HG03097 (cell line): Measurements from ENCODE around the gene ZBTB38.

ENCODE experiments used
- ATAC-seq: cut with Tn5 transposase; IDR thresholded peaks from one replicate; pipeline ENCODE4 v1.9.1; 2021; ENCODE audit not compliant: unreplicated experiment, low FRiP score

The ZBTB38 gene

DNA sequence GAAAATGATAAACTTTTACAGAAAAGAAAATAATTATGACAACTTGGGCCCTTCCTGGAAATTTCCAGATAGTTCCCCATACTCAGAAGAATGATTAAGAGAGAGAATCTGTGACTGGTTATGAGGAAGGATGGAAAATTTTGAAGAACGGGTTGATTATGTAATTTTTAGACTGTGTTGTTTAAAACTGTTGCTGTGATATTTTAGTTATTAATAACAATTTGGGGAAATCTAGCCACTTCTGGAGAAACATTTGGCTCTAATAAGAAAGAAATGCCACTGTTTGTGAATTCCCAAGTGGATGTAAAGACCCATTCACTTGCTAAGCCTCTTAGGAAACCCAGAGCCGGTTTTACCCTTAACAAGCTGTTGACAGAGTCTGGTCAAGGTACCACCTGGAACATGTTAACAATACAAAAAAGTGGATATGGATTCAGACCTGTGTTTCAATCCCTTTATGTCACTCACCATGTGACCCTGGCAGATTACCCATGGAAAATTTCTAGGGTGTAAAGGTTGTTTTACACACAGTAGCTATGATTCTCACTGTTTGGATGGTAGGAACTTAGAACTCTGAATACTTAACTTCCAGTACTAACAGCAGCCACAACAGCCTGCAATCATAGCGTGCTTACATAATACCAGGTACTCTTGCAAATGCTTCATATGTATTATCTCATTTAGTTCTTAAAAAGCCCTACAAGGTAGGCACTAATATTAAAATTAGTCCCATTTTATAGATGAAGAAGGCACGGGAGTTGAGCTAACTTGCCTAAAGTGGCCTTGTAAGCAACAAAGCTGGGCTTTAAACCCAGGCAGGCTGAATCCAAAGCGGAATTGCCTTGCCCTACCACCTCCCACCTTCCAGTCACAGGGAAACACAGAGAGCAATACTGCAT, 32.0 kb downstream of the ZBTB38 start:
- no peak for ATAC-seq

DNA sequence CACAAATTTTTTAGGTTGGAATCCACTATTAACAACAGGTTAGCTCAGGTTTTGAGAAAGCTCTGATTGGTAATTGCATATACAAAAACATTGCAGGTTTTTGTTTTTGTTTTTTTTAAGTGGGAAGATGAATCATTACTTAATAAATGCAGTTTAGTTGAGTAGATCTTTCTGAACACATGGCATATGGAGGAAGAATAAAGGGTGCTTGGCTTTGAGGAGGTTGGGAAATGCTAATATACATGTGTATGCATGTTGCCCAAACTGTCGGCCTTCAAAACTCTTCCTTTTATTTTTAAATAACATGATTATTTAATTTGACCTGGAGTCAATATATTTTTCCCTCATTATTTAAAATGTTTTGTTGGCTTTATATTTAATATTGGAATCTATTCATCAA, 32.8 kb downstream of the ZBTB38 start:
- no peak for ATAC-seq

DNA sequence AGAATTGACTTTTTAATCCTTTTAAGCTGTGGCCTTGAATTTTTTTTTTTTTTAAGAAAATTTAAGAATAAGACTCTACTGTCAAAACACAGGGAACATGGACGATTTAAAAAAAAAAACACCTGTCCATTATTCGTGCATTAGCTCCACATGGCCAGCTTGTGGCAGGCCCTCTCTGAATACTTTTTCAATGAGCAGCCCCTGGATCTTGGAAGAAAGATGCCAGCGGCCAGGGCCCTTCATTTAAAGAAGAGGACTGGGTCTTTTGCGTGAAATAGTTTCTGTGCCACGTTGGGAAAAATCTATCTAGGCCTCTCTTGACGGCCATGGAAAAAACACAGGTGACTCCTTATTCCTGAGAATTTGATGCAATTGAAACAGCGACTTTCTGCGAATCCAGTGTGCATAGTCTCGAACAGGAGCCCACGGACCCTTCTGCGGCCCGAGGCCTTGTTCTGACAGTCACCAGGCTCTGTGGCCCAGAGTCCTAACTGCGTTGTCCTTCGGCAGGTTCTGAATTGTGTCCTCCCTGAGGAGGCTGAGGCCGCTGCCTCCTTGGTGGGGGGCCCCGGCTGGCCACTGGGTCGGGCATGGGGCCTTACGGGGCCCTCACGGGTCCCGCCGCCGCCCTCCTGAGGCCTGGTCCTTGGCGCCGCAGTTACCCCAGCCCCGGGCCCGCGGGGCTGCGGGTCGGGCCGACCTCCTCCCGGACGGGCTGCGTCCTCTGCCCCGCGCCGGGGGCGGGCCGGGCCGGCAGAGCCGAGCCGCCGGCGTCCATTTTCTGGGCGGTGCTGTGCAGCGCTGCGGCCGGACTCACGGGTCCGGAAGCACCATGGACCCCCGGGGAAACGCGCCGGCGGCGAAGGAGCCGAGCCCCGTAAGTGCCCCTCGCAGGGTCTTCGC, 33.5 kb downstream of the ZBTB38 start:
- ATAC-seq: peak; percentile 48

DNA sequence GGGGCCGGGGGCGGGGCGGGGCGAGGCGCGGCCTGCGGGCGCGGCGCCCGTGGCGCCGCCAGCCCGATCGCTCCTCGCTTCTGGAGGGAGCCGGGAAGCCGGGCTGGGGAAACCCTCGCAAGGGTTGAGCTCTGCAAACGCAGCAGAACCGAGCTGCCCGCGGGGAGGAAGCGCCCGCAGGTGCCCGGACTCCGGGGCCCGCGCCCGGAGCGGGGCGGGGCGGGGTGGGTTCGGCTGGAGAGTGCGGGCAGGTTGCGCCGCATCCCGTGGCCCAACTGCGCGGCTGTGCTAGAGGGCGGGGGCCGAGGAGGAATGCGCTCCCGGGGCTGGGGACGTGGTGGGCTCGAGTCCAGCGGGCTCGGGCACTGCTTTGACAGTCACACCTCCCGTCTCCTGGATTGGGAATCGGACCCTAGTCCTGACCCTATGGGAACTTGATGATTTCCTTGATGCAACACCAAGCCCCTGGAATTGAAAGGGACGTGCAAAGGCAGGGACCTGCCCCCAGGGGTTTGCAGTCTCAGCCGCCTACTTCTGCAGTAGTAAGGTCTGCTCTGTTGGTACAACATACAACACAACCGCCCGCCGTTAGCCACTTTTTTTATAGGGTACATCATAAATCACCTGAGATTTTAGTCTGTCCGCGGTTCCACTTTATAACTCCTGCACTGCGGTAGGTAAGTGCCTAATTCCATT, 34.3 kb downstream of the ZBTB38 start:
- ATAC-seq: peak; percentile 69

DNA sequence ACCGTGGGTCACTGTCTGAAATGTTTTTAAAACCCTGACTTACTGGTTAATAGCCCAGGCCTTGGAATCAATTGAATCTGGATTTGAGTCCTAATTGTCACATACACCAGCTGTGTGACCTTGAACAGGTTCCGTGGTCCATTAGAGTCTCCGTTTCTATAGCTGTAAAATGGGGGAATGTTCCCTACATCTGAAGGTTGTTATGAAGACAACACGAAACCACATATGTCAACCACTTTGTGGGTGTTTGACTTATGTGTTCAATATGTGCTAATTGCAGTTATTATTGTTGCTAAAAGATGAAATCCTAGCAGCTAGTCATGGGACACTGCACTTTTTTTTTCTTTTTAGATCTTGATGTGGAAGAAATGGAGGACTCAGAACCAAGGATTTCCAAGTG, 35.3 kb downstream of the ZBTB38 start:
- no peak for ATAC-seq

DNA sequence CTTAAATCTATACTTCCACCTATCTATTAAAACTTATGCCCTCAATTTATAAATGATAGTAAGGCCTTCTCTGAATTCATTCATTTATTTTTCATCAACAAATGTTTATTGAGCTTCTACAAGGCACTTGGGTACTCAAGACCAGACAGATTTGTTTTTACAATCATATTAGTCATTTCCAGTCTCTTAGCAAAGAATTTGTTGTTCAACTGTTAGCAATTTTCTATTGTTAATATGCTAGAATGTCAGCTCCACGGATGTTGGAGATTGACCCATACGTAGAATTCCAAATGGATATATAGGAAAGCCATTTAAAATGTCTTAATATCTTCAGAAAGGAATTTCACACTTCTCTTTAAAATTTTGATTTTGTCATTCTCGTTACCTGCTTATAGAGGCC, 36.7 kb downstream of the ZBTB38 start:
- ATAC-seq: no peak

DNA sequence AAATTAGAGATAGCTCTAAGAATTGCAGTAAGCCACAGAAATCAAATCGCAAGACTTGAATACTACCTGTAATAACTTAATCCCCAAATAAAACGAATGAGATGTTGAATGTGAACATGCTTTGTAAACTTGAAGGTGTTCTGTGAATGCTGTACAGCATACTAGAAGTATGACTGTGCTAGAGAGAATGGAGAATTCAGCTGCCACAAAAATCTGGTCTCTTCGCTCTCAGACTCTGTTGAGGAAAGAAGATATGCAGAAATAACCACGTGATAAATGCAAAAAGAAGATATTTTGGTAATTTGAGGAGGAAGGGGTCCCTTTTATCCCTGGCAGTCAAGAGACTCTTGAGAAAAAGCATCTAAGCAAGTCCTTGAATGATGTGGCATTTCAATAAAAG, 37.3 kb downstream of the ZBTB38 start:
- no peak for ATAC-seq

DNA sequence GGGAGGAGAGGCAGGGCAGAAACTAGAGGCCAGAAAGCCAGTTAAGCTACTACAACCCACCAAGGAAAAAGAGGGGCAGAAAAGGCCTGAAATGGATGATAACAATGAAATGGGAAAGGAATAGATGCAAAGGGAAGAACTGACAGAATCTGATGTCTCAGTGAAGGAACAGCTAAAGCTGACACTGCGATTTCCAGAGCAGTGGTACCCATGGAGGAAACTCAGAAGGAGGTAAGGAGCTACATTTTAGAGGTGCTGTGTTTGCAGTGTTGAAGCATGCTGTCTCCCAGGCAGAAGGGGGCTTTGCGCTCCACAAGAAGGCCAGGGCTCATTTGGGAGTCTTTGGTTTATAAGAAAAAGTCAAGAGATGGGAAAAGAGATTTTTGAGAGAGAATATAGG, 38.0 kb downstream of the ZBTB38 start:
- ATAC-seq: no peak

DNA sequence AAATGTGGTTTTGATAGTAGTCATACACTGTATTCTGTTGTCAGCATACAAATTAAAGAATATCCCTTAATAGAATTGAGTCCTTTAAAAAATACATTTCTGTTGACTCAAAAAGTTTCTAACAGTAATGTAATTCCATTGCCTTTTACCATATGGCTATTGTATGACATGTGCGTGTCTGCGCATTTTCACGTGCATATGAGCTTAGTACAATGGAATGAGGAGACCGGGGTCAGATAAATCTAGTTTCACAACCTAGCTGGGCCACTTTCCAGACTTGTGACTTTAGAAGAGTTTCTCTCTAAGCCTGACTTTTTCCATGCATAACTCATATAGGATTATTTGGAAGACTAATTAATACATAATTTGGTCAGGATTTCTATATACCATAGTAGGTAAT, 38.7 kb downstream of the ZBTB38 start:
- ATAC-seq: no peak

DNA sequence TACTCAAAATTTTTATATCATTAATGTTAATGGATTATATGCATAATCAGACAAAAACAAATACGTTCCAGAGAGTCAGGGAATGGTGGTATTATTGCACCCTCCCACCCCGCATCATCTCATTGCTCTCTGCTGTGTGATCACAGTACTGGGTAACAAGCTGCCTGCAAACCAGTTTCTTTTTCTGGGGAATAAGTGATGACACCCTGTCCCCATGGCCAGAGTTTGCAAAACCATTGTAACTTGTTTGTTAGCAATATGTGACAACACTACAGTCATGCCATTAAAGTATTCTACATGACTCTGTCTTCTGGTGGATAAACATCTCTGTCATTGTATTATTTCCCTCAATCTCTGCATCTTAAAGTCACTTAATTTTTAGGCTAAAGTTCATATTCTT, 39.5 kb downstream of the ZBTB38 start:
- no peak for ATAC-seq

DNA sequence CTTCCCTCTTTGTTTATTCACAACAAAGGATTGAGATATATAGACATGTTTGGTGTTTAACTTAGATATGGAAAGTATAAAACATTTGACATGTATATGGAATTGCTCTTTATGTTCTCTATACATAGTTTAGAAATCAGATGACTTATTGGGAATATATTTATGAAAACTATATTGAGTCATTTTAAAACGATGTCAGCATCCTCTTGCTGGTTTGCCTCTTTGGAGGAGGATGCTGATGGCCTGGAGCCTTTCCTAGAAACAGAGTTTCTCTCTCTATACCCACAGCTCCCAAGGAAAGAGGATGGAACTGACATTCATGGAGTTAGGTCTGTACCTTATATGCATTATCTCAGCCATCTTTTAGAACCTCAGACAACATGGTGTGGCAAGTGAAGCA, 40.3 kb downstream of the ZBTB38 start:
- no peak for ATAC-seq

DNA sequence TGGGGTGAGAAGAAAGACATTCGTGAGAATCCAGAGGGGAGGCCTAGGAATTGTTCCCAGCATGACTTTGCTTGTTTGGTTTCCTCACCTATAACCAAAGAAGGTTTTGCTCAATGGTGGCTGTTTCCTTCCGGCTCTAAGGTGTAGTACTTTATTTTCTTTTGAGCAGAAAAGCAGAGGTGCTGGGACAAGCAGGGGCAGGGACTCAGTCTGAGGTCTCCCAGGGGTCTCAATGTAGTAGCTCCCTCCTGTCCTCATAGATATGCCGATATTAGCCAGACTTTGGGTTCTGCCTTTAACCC, 41.6 kb downstream of the ZBTB38 start:
- no peak for ATAC-seq

DNA sequence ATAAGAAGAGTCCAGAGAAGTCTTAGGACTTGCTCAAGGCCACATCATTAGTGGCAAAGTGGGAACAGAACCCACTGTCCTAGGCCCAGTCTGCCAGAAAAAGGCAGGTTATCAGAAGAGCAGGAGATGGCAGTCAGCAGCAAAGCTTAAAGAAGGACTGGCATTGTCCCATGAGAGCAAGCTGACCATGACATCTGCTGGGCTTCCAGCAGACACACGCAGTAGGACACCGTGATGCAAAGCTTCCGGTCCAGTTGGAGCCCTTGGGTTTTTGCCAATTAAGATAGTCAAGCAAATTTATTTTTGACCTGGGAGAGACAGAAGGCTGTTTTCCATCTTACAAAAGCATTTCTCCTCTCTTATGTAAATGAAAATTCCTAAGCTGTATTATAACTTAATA, 42.1 kb downstream of the ZBTB38 start:
- ATAC-seq: no peak

DNA sequence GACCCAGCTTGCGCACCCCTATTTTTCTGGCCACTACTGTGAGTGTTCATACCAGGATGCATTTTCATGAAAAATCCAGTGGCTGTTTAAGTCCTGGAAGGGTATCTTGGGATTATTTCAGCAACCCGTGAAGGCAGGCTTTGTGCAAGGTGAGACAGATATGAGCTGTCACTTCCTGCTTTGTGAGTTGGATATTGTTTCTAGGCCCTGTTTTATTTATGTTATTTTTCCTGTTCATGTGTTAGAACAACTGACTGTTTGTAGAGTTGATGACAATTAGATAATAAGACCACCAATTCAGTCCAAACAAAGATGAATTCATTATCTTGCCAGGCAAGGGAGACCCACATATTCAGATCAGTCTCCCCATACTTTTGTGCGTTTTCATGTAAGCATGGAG, 42.5 kb downstream of the ZBTB38 start:
- ATAC-seq: no peak

DNA sequence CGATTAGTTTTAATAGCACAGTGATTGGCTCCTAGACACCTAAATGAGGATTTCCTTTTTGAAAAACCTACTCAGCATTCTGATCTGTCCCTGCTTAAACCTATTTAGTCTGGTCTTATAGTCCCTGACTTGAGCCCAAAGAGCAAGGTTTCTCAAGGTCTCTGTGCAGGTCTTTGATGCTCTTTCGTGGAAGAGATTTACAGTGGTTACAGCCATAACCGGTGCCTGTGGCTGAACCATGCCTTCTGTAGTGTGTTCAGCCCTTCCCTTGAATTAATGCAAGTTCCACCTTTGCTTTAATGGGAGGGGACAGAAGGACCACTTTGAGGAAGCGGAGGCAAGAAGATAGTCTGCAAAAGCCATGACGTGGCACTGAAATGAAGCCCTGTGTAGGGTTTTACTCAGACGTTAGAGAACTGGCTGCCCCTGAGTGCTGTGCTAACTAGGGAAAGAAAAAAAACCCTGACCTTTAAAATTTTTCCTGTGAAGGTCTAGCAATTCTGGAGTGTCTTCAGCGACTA, 43.0 kb downstream of the ZBTB38 start:
- no peak for ATAC-seq

DNA sequence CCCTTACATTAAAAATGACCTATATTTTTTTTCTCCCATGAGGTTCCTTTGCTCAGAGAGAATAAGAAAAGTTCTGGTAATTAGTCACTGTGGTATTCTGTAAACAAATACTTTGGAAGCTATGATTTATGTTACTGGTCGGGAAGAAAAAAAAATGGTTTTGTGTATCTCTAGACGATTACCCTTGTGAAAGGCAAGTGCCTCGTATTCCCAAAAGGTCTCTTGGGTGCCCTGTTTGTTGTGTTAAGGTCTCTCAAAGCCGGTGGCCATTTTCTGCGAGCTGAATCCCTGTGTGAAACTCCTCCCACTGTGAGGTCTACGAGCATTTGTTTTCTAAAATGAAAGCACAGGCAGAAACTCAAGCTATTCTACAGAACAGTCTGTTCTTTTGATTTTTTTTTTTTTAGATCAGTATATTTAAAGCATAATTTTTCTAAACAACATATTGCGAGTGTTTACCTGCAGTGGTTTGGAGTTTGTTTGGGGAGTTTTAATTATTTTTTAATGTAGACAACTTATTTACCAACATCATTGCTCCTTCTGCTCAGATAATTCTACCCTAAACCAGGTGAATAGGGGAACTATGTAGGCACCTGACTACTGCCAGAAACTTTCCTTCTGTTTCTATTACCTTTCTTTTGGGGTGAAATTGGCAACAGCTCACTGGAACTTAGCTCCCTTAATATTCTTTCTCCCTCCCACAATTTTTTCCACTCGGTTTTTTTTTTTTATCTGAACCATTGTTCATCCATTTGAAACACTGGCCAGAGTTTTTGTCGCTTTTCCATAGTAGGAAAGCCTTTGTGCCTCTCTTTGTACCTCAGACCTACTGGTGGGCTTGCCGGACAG, 44.0 kb downstream of the ZBTB38 start:
- no peak for ATAC-seq

DNA sequence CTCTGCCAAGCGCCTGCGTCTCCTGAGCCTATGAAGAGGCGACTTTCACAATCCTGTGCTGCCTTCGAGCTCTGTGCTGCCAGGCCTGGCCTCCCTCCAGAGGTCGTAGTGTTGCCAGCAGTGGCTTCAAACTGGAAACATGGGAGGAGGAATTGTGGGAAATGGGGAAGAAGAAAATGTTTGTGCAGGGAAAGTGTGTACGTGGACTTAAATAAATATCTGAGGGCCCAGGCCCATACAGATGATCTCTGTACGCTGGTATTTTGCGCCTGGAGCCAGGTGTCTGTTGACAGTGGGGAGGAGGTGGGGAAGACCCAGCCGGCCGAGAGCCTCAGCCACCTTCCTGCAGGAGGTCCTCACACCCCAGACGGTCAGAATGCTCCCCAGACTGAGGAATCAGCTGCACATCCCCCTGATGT, 44.6 kb downstream of the ZBTB38 start:
- ATAC-seq: no peak

DNA sequence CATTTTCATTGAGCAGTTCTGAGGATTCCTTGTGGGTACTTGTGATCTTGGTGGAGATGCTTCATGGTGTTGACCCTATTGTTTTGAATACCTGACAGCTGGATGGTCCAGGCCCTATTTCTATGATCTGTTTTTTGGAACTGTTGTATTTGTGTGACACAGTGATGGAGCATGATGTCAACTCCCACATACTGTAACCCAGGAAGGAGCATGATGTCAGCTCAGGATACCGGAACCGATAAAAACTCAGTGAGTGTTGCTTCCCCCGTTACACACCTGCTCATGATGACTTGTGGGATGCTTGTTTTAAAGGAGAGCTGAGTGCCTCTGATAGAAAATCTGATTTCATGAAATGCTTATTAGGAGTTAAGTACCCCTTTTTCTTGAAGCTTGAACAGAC, 45.1 kb downstream of the ZBTB38 start:
- no peak for ATAC-seq

DNA sequence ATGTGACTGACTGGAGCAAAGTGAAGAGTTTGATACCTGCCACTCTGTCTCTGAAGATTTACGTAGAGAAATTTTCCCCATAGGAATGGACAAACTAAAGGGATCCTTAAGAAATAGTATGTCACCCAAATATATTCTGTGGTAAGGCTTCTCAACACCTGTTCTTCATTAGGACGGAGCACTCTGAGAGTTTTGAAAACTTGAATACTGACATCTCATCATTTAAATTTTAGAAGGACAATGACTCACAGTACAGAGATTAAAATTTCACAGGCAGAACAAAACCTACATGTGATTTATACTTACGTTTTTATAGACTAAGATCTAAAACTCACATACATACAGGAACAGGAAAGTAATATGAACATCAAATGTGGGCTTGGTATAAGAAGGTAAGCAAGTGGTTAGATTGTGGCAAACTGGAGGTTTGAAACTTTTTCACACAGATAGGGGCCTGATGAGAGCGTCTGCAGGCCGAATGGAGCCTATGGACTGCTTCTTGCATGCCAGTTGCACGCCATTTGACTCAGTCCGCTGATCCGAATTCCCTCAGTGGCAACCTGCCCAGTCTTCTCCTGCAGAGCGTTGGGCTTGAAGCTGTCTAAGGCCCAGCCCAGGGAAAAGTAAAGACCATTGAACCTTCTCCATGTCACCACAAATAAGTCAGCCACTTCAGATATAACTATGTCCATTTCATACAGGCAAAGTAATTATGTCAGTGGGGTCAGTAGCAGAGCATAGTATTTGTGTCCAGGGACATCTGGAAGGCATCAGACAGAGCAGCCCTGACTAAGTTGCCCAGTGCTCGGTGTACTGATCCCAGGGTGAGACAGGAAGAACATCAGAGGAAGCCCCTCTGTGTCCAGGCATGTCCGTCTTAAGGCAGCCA, 45.7 kb downstream of the ZBTB38 start:
- no peak for ATAC-seq
